Hindlimb muscle (tissue), 1 donor: ENCODE results near the gene SLC19A2. TPM values are rescaled to one million over a fixed set of nuclear protein-coding genes. Genes with fewer than 3 reads are reported as not detected.
A peak's percentile ranks its signal among the peaks of the same experiment; 100 is the strongest.
"Not testable (repeated sequence)": the region's sequence is repeated elsewhere in the genome, so short reads cannot be mapped to it uniquely, and the experiment has no call there.

Experiments
- DNase-seq: peaks from one replicate; pipeline ENCODE4 v3.0.0-alpha.2; 2013
- polyA plus RNA-seq: library from polyadenylated mRNA; unstranded; fragments of 120-200 nt; gene quantifications from one replicate; pipeline ENCODE4 v1.2.1, GENCODE V29; 2013; ENCODE audit not compliant: insufficient read length

The SLC19A2 gene, protein sequence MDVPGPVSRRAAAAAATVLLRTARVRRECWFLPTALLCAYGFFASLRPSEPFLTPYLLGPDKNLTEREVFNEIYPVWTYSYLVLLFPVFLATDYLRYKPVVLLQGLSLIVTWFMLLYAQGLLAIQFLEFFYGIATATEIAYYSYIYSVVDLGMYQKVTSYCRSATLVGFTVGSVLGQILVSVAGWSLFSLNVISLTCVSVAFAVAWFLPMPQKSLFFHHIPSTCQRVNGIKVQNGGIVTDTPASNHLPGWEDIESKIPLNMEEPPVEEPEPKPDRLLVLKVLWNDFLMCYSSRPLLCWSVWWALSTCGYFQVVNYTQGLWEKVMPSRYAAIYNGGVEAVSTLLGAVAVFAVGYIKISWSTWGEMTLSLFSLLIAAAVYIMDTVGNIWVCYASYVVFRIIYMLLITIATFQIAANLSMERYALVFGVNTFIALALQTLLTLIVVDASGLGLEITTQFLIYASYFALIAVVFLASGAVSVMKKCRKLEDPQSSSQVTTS
- 6.4 TPM for polyA plus RNA-seq

GRCh38 chr1:169485431-169486280 is at the start of gene SLC19A2:
TSS of gene SLC19A2 (minus strand) at chr1:169485944. CDS start at chr1:169485766, 178 bp downstream.
- peak; percentile 100 for DNase-seq

GRCh38 chr1:169534653-169535052 is 48.9 kb upstream of the SLC19A2 start:
- DNase-seq: no peak

- not testable (repeated sequence) for DNase-seq
Measured at GRCh38 chr1:169533528-169534190, 47.9 kb upstream of the SLC19A2 start.

DNA sequence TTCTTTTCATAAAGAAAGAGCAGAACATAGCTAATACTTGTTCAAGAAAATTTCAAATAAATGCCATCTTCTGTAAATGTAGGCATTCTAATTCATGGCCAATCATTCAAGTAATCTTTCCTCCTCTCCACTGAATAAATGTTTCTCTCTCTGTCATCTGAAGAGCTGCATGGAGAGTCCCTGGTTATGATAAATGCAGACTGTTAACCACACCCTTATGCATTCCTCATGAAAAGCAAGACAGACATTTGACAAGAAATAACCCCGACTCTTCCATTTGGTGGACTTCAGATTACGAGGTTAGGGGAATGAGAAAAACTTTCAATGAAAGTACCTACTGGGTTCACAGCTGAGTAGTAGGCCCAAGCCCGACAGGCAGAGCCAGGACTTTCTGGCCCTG is 44.7 kb upstream of the SLC19A2 start:
- DNase-seq: no peak

DNA sequence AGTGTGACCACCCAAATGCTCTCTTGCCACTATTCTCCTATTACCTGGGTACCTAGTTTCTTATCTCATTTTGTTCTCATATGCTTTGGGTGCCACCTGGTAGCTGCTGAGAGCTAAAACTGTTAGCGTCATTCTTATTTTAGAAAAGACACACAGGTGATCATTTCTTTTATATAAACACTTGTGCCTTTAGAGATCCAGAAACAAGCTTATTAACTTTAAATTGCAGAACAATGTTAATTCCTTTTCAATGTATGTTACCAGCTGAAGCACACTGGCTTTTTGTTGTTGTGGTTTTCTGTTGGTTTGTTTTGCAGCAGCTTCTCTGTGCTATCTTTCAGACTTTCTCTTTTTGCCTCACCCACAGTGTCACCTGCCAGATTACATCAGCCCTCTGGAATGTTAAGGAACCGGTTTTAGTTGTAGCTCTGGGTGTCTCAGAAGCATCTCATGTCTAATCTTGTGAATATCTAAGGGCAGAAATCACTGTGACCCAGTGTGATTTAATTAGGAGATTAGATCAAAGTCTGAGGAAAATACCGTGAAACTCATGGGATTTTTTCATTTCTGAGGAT is 43.4 kb upstream of the SLC19A2 start:
- no peak for DNase-seq

DNA sequence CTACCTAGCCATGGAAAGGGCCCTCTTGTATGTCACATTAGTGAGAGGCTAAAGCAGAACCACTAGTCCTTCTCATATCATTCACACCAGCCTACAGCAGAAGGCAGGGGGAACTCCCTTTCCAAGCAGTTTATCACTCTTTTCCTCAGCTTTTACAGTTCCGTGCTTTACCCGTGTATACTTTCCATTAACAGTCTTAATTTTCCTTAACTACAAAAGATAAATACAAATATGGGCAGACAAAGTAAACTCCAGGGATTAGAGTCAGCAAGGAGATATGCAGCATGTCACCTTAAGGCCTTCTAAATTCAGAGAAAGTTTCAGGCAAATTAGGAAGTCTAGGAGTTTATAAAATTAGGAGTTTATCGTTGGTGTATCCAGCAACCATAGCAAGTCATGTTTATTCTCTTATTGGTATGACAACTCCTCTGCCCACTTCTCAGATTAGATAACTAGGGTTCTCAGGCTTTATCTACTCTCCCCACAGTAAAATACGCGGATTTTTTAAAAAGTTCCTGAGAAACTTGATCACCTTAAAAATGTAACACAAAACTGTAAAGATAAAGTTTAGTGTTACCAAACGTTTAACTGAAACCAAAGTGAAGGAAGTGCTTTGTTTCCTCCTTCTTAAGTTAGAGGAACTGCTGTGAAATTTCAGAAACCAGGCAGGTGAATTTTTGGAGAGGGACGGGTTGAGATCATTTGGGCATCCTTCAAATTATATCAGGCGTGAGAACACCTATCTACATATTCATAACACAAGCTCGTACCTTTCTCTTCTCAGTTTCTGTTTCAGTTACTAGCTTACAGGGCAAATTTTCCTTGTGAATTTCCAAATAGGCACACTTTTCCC is 42.7 kb upstream of the SLC19A2 start:
- no peak for DNase-seq

DNA sequence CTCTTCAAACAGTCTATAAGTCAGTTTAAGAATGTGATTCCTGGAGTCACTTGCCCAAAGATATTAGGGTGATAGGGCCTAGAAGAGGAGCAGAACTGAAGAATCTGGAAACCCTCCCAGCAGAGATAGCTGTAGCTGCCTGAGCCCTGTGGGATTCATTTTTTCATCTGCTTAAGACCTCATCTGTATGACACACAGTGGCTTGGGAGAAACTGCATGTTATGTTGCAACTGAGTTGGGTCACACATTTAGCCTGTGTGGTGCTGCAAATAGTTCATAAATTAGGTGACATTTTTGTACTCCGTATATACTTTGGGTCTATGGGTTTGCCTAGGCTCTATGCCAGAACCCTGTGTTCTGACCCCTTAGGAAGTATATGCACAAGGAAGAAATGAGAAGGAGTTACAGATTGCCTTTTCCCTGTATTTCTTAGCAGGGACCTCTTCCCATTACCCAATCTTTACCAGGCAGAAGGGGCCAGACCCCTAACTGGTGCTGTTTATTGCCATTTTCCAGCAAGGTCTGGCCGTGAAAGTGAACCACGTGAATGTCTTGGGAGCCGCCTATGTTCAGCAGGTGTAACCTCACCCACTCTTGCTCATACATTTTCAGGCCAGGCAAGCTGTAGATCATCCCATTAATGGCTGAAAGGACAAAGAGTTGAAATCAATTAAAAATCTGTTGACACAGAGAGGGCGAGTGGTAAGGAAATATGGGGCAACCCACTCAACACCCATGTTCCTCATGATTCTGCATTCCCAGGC is 41.9 kb upstream of the SLC19A2 start:
- DNase-seq: no peak

- no peak for DNase-seq
Measured at GRCh38 chr1:169527001-169527400, 41.3 kb upstream of the SLC19A2 start.

GRCh38 chr1:169526120-169526832 is 40.5 kb upstream of the SLC19A2 start:
- DNase-seq: no peak

DNA sequence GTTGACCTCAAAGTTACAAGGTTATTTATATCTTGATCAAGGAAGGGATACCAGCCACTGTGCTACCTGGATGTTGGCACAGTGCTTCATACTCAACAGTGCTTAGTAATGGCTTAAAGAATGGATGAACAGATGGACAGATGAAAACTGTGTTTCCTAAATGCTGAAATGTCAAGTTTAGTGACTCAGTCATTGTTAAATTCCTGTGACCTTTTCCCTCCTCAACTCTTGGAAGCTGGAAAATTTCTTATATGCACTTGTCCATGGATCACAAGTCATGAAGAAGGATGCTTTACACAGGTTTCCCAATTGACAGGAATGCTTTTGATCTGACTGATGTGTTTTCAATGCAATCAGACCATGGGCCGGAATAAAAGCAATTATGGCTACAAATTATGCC is 39.6 kb upstream of the SLC19A2 start:
- DNase-seq: no peak

DNA sequence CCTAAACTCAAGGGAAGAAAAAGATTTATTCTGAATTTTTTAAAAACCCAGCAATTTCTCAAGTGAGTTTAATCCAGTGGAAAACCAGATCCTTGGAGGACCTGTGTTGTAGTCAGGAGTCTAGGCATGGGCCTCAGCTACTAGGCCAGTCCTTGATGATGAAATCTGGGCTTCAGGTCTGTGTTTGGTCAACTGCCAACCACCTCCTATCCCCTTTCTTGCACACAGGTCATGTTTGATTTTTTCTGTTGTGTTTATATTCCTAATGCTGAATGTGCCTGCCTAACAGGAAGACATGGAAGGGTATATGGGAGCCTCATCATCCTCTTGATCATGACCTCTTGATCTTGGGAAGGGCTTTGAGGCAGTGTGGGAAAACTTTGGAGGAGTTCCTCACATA is 38.2 kb upstream of the SLC19A2 start:
- DNase-seq: no peak

DNA sequence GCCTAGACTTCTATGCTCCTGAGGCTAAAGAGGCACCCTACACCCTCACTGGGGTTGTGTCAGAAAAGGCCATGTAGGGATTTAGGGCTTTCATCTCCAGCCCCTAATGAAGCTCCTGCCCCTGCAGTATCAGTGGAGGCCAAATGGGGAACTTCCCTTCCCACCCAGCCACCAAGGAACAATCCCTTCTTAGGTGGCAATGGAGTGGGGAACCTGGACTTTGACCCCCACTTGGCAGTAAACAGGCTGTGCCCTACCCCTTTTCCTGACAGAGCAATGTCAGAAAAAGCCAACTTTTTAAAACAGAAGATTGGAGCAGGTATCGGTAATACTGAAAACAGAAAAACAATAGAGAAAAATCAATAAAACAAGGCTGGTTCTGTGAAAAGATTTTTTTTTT is 35.5 kb upstream of the SLC19A2 start:
- no peak for DNase-seq

- no peak for DNase-seq
Measured at GRCh38 chr1:169517558-169518186, 31.9 kb upstream of the SLC19A2 start.

GRCh38 chr1:169515641-169516040 is 29.9 kb upstream of the SLC19A2 start:
- no peak for DNase-seq

DNA sequence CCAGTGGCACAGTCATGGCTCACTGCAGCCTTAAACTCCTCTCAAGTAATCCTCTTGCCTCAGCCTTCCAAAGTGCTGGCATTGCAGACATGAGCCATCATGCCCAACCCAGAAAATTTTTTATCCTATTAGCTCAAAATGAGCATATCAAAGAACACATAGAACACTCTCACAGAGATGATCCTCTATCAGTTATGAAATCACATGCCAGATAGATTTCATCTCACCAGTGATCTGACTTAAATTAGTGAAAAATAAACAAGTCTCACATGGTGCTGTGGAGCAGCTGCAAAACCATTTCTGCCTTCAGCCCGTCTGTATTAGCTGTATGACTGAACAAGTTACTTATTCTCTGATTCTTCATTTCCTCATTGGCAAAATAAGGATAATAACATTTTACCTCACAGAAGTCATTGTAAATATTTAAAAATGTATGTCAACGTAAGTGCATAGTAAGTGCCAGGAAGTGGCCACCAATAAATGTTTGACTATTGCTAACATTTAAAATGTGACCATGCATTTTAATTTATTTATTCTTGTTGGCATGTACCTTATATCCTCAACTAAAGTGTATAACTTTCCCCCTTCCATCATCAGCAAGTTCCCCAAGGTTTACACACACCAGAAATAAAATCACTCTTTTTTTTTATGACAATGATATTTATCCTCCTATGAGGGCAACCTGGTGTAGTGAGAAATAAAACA is 29.0 kb upstream of the SLC19A2 start:
- no peak for DNase-seq

GRCh38 chr1:169513208-169513607 is 27.5 kb upstream of the SLC19A2 start:
- no peak for DNase-seq

DNA sequence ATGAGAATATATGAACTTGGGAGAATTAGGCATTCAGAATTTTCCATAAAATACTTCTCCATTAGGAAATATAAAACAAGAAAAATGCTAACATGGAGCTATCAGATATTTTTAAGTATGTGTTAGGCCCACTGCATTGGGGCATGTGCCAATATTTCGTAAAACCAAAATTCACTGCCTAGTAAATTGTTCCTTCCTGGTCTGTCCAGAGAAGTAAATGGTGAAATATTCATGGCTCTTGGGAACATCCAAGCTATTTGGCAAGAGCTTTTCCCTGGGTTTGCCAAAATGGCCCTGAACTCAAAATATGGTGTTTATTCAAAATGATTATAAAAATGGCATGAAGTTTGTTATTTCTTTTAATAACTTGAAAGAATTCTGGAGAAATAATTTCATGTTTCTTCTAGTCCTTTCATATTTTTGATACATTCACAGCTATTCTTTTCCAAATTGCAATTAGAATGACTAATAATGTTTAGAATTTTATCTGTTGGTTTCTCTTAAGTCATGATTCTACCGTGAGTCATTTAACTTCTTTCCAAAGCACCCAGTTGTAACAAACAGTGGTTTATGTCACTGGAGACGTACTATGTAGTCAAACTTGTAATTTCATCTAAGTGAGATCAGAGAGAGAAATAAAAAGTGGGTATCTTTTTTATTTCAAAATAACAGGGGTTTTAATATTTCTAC is 25.7 kb upstream of the SLC19A2 start:
- DNase-seq: no peak

DNA sequence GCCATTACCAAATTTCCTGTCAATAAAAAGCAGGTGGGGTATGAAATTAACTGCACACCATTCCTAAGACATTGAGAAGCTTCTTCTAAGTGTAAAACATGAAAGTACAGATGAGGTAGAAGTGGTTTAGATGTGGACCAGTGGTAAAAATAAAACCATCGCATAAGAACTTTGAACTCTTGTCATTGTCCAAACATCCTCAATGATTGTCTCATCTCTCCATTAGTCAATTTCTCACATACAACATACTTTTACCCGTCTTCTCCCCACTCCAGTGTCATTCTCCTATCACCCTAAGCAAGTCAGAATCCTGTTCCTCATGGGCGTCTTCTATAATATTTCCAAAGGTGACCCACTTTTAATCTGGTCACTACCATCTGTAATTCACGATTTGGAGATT is 24.3 kb upstream of the SLC19A2 start:
- no peak for DNase-seq
